GM12878 (cell line): ENCODE data around the gene SYT14. TPM values are rescaled to one million over a fixed set of nuclear protein-coding genes. Genes with fewer than 3 reads are reported as not detected.

Experiments used
- BACH1 ChIP-seq: fragments of 450-650 bp; IDR thresholded peaks from 2 replicates; pipeline ENCODE4 v1.6.1; 2017; ENCODE audit warnings: mild to moderate bottlenecking, borderline replicate concordance
- IKZF1 ChIP-seq: fragments of 450-650 bp; conservative IDR thresholded peaks from 2 replicates; pipeline ENCODE4 v1.6.1; 2017; ENCODE audit warnings: antibody characterized with exemption, mild to moderate bottlenecking
- JUNB ChIP-seq: IDR thresholded peaks from 2 replicates; pipeline ENCODE4 v1.6.1; 2016; ENCODE audit warnings: antibody characterized with exemption, mild to moderate bottlenecking
- MXI1 ChIP-seq: fragments of 150-350 bp; IDR thresholded peaks from 2 replicates; pipeline ENCODE4 v1.6.1; 2011; ENCODE audit warnings: low read depth, mild to moderate bottlenecking, inconsistent platforms, low read length, improper control_type of control experiment
- NRF1 ChIP-seq: conservative IDR thresholded peaks from 2 replicates; pipeline ENCODE4 v1.6.1; 2011; ENCODE audit warnings: mild to moderate bottlenecking, low read depth, low read length, improper control_type of control experiment
- PML ChIP-seq: IDR thresholded peaks from 2 replicates; pipeline ENCODE4 v1.6.1; 2012; ENCODE audit warnings: low read length, inconsistent platforms
- RB1 ChIP-seq: fragments of 450-650 bp; formaldehyde crosslinking; IDR thresholded peaks from 2 replicates; pipeline ENCODE4 v1.6.1; 2017; ENCODE audit warnings: mild to moderate bottlenecking, borderline replicate concordance
- RBBP5 ChIP-seq: fragments of 200-600 bp; sonication (generic); conservative IDR thresholded peaks from 2 replicates; pipeline ENCODE4 v1.6.1; 2016
- RELA ChIP-seq: fragments of 450-650 bp; IDR thresholded peaks from 2 replicates; pipeline ENCODE4 v1.8.0; 2014; ENCODE audit warnings: borderline replicate concordance; ENCODE audit not compliant: partially characterized antibody
- RFX5 ChIP-seq: IDR thresholded peaks from 2 replicates; pipeline ENCODE4 v1.6.1; 2011; ENCODE audit warnings: low read depth, low read length, improper control_type of control experiment
- STAT3 ChIP-seq: IDR thresholded peaks from 2 replicates; pipeline ENCODE4 v1.6.1; 2011; ENCODE audit warnings: low read depth, low read length, improper control_type of control experiment
- SUPT20H ChIP-seq: IDR thresholded peaks from 2 replicates; pipeline ENCODE4 v1.6.1; 2011; ENCODE audit warnings: low read depth, mild to moderate bottlenecking, low read length, moderate library complexity, borderline replicate concordance; ENCODE audit not compliant: control insufficient read depth
- TAF1 ChIP-seq: IDR thresholded peaks from 2 replicates; pipeline ENCODE4 v1.6.1; 2011; ENCODE audit warnings: mild to moderate bottlenecking, low read depth, low read length, borderline replicate concordance
- TCF7 ChIP-seq: IDR thresholded peaks from 2 replicates; pipeline ENCODE4 v1.6.1; 2014; ENCODE audit warnings: antibody characterized with exemption, borderline replicate concordance
- ZNF217 ChIP-seq: fragments of 450-650 bp; IDR thresholded peaks from 2 replicates; pipeline ENCODE4 v1.6.1; 2017; ENCODE audit warnings: antibody characterized with exemption, mild to moderate bottlenecking
- ZNF622 ChIP-seq: fragments of 450-650 bp; IDR thresholded peaks from 2 replicates; pipeline ENCODE4 v1.6.1; 2017; ENCODE audit warnings: mild to moderate bottlenecking, inconsistent platforms
- polyA plus RNA-seq, 11 experiments: library from polyadenylated mRNA; depleted of rRNA in 4 of 11; unstranded in 6 of 11; stranded (reverse) in 5 of 11; fragments of >200 nt; fragmentation: Nextera tagmentation in 4 of 11; fragmentation: Illumina TruSeq in 1 of 11; extraction: Ambion mirVana in 4 of 11; extraction: Trizol in 1 of 11; gene quantifications; 1 replicate in 1 of 11; 2 replicates in 10 of 11; pipeline versions ENCODE4 v1.2.1 to v1.2.3, GENCODE V29; 2011 to 2016; ENCODE audit warnings: inconsistent platforms in 2 of 11, missing spikeins in 2 of 11, low read depth in 1 of 11
- total RNA-seq, 4 experiments: library from RNA; depleted of rRNA in 3 of 4; stranded (reverse); fragments of >200 nt in 3 of 4; fragmentation: Illumina TruSeq in 1 of 4; extraction: Trizol in 1 of 4; gene quantifications; 2 replicates each; pipeline versions ENCODE4 v1.2.1 to v1.2.3, GENCODE V29; 2013 to 2021
- TF ChIP-seq, protein P1 (sequence below): fragments of 450-650 bp; IDR thresholded peaks from 2 replicates; pipeline ENCODE4 v1.6.1; 2018; ENCODE audit warnings: borderline replicate concordance, mild to moderate bottlenecking; ENCODE audit not compliant: partially characterized antibody
- TF ChIP-seq, protein P2 (sequence below): IDR thresholded peaks from 2 replicates; pipeline ENCODE4 v1.6.1; 2012; ENCODE audit warnings: low read depth, low read length, improper control_type of control experiment
- TF ChIP-seq, protein P3 (sequence below): IDR thresholded peaks from 2 replicates; pipeline ENCODE4 v1.6.1; 2012; ENCODE audit warnings: low read length, inconsistent platforms
- TF ChIP-seq, protein P4 (sequence below): fragments of 150-350 bp; IDR thresholded peaks from 2 replicates; pipeline ENCODE4 v1.6.1; 2016; ENCODE audit warnings: low read depth, low read length
- TF ChIP-seq, protein P5 (sequence below): fragments of 450-650 bp; IDR thresholded peaks from 2 replicates; pipeline ENCODE4 v1.6.1; 2016; ENCODE audit warnings: mild to moderate bottlenecking, moderate library complexity, borderline replicate concordance

The SYT14 gene
- total and polyA plus RNA-seq, 10 of the 15 experiments (the other 5 are each of a cell fraction or from before 2014, with no cell fraction given), result under 0.01 TPM; not detected in 9

DNA sequence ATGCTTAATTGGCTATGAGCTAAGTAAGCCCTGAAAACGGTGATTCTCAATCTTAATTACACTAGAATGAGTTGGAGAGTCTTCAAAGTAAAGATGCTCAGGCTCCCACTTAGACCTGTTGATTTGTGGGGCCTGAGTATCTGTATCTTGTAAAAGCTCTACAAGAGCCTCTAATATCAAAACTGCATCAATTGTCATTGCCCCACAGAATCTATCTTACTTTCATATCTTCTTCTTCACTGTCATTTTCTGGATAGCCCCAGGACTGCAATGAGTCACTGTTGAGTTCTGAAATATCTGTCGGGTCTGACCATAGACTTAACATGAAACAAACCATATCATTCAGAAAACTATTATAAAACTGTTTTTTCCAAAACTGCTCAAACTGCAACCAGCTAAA is 191.7 kb downstream of the SYT14 start (continued):
- no peak for TF ChIP-seq STAT3
- no peak for TF ChIP-seq MXI1
- TF ChIP-seq JUNB, result peak; percentile 86
- TF ChIP-seq, protein P1, sequence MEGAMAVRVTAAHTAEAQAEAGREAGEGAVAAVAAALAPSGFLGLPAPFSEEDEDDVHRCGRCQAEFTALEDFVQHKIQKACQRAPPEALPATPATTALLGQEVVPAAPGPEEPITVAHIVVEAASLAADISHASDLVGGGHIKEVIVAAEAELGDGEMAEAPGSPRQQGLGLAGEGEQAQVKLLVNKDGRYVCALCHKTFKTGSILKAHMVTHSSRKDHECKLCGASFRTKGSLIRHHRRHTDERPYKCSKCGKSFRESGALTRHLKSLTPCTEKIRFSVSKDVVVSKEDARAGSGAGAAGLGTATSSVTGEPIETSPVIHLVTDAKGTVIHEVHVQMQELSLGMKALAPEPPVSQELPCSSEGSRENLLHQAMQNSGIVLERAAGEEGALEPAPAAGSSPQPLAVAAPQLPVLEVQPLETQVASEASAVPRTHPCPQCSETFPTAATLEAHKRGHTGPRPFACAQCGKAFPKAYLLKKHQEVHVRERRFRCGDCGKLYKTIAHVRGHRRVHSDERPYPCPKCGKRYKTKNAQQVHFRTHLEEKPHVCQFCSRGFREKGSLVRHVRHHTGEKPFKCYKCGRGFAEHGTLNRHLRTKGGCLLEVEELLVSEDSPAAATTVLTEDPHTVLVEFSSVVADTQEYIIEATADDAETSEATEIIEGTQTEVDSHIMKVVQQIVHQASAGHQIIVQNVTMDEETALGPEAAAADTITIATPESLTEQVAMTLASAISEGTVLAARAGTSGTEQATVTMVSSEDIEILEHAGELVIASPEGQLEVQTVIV, result no peak
- no peak for TF ChIP-seq PML
- TF ChIP-seq IKZF1, result no peak
- no peak for TF ChIP-seq RB1
- TF ChIP-seq, protein P2, sequence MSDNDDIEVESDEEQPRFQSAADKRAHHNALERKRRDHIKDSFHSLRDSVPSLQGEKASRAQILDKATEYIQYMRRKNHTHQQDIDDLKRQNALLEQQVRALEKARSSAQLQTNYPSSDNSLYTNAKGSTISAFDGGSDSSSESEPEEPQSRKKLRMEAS, result no peak
- TF ChIP-seq, protein P3, sequence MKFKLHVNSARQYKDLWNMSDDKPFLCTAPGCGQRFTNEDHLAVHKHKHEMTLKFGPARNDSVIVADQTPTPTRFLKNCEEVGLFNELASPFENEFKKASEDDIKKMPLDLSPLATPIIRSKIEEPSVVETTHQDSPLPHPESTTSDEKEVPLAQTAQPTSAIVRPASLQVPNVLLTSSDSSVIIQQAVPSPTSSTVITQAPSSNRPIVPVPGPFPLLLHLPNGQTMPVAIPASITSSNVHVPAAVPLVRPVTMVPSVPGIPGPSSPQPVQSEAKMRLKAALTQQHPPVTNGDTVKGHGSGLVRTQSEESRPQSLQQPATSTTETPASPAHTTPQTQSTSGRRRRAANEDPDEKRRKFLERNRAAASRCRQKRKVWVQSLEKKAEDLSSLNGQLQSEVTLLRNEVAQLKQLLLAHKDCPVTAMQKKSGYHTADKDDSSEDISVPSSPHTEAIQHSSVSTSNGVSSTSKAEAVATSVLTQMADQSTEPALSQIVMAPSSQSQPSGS, result peak; percentile 57; the same call in 1 of the 2 replicates
- TF ChIP-seq TAF1, result no peak
- no peak for TF ChIP-seq RELA
- TF ChIP-seq RFX5, result no peak
- no peak for TF ChIP-seq BACH1
- TF ChIP-seq, protein P4, sequence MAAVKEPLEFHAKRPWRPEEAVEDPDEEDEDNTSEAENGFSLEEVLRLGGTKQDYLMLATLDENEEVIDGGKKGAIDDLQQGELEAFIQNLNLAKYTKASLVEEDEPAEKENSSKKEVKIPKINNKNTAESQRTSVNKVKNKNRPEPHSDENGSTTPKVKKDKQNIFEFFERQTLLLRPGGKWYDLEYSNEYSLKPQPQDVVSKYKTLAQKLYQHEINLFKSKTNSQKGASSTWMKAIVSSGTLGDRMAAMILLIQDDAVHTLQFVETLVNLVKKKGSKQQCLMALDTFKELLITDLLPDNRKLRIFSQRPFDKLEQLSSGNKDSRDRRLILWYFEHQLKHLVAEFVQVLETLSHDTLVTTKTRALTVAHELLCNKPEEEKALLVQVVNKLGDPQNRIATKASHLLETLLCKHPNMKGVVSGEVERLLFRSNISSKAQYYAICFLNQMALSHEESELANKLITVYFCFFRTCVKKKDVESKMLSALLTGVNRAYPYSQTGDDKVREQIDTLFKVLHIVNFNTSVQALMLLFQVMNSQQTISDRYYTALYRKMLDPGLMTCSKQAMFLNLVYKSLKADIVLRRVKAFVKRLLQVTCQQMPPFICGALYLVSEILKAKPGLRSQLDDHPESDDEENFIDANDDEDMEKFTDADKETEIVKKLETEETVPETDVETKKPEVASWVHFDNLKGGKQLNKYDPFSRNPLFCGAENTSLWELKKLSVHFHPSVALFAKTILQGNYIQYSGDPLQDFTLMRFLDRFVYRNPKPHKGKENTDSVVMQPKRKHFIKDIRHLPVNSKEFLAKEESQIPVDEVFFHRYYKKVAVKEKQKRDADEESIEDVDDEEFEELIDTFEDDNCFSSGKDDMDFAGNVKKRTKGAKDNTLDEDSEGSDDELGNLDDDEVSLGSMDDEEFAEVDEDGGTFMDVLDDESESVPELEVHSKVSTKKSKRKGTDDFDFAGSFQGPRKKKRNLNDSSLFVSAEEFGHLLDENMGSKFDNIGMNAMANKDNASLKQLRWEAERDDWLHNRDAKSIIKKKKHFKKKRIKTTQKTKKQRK, result no peak
- TF ChIP-seq RBBP5, result no peak
- no peak for TF ChIP-seq ZNF622
- TF ChIP-seq NRF1, result no peak
- TF ChIP-seq, protein P5, sequence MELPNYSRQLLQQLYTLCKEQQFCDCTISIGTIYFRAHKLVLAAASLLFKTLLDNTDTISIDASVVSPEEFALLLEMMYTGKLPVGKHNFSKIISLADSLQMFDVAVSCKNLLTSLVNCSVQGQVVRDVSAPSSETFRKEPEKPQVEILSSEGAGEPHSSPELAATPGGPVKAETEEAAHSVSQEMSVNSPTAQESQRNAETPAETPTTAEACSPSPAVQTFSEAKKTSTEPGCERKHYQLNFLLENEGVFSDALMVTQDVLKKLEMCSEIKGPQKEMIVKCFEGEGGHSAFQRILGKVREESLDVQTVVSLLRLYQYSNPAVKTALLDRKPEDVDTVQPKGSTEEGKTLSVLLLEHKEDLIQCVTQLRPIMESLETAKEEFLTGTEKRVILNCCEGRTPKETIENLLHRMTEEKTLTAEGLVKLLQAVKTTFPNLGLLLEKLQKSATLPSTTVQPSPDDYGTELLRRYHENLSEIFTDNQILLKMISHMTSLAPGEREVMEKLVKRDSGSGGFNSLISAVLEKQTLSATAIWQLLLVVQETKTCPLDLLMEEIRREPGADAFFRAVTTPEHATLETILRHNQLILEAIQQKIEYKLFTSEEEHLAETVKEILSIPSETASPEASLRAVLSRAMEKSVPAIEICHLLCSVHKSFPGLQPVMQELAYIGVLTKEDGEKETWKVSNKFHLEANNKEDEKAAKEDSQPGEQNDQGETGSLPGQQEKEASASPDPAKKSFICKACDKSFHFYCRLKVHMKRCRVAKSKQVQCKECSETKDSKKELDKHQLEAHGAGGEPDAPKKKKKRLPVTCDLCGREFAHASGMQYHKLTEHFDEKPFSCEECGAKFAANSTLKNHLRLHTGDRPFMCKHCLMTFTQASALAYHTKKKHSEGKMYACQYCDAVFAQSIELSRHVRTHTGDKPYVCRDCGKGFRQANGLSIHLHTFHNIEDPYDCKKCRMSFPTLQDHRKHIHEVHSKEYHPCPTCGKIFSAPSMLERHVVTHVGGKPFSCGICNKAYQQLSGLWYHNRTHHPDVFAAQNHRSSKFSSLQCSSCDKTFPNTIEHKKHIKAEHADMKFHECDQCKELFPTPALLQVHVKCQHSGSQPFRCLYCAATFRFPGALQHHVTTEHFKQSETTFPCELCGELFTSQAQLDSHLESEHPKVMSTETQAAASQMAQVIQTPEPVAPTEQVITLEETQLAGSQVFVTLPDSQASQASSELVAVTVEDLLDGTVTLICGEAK, result no peak
- TF ChIP-seq TCF7, result peak; percentile 36; the same call in 1 of the 2 replicates
- no peak for TF ChIP-seq SUPT20H
- TF ChIP-seq ZNF217, result no peak
